K562 (cell line): ENCODE results near the gene C4orf54. TPM values are rescaled to one million over a fixed set of nuclear protein-coding genes. Genes with fewer than 3 reads are reported as not detected.

Source experiments
- ATAC-seq: fragments of 200-7000 bp; cut with Tn5 transposase; 3 replicates; pipeline ENCODE4 v1.9.1; 2020; ENCODE audit warnings: moderate library complexity
- BruUV-seq: library from RNA; stranded (reverse); fragments of 400-500 nt; replicated peaks from 2 replicates; lab custom pipeline; 2021; lab: Mats Ljungman, UMichigan
- CTCF ChIA-PET: fragments of 300-600 bp; formaldehyde crosslinking; extraction: SDS; loops from one replicate; lab custom pipeline; 2021; ENCODE audit warnings: low intra/inter-chr PET ratio; lab: Yijun Ruan, JAX
- POLR2A ChIA-PET: fragments of 300-600, 350-650 bp; sonication (Branson Sonifier 250); formaldehyde crosslinking; extraction: SDS; loops from one replicate; lab custom pipeline; 2021; ENCODE audit warnings: antibody characterized with exemption, inconsistent platforms; lab: Yijun Ruan, JAX
- DNase-seq, 4 experiments: peaks; one replicate each; pipeline versions ENCODE4 v3.0.0 to v3.0.0-alpha.2; 2011 to 2018; ENCODE audit warnings: low spot score in 3 of 4, mixed read lengths in 3 of 4; ENCODE audit errors: extremely low read depth in 1 of 4
- FAIRE-seq: peaks from 2 replicates; lab custom pipeline; 2011; peaks lifted over from hg19 to GRCh38; lab: Jason Lieb, UNC
- H2AFZ ChIP-seq: 2 replicates; pipeline ENCODE4 v1.6.0; 2011; ENCODE audit warnings: low read depth, low read length, control low read depth, inconsistent platforms
- H3K27ac ChIP-seq: fragments of 200-600 bp; 3 replicates; pipeline ENCODE4 v1.8.0; 2011; ENCODE audit warnings: low read depth, mild to moderate bottlenecking, control low read depth, inconsistent platforms, low read length, moderate library complexity, mixed read lengths; ENCODE audit errors: extremely low read depth
- H3K27me3 ChIP-seq, 2 experiments: fragments of 300-600 bp in 1 of 2; 2 replicates in 1 of 2; 3 replicates in 1 of 2; pipeline versions ENCODE4 v1.6.0 to v1.8.0; 2011; ENCODE audit warnings: inconsistent platforms in 2 of 2, low read length in 2 of 2, mild to moderate bottlenecking in 1 of 2, mixed read lengths in 1 of 2, moderate library complexity in 1 of 2; ENCODE audit not compliant: control insufficient read depth in 2 of 2, insufficient read depth in 2 of 2
- H3K36me3 ChIP-seq: fragments of 300-600 bp; 3 replicates; pipeline ENCODE4 v1.8.0; 2011; ENCODE audit warnings: mild to moderate bottlenecking, low read length, inconsistent platforms; ENCODE audit not compliant: control insufficient read depth, insufficient read depth
- H3K4me1 ChIP-seq, 2 experiments: fragments of 200-600 bp in 1 of 2; replicated peaks in 1 of 2; 2 replicates in 1 of 2; 3 replicates in 1 of 2; pipeline versions ENCODE4 v1.5.1 to v1.8.0; 2011; ENCODE audit warnings: inconsistent platforms in 2 of 2, low read length in 2 of 2, mild to moderate bottlenecking in 1 of 2, mixed read lengths in 1 of 2, moderate library complexity in 1 of 2; ENCODE audit not compliant: control insufficient read depth in 2 of 2, insufficient read depth in 2 of 2
- H3K4me2 ChIP-seq: 2 replicates; pipeline ENCODE4 v1.6.1; 2011; ENCODE audit warnings: low read length, control low read depth, inconsistent platforms, mixed read lengths; ENCODE audit not compliant: insufficient read depth
- H3K4me3 ChIP-seq: fragments of 200-600 bp; sonication (generic), shearing (Covaris generic); 2 replicates; pipeline ENCODE4 v1.5.1; 2016; ENCODE audit warnings: control low read depth, inconsistent platforms
- H3K79me2 ChIP-seq: fragments of 200-600 bp; 3 replicates; pipeline ENCODE4 v1.8.0; 2011; ENCODE audit warnings: low read length, inconsistent platforms; ENCODE audit not compliant: control insufficient read depth, insufficient read depth
- H3K9ac ChIP-seq, 2 experiments: 2 replicates each; pipeline versions ENCODE4 v1.6.0 to v1.6.1; 2011; ENCODE audit warnings: low read depth in 2 of 2, low read length in 2 of 2, control low read depth in 1 of 2, inconsistent platforms in 1 of 2, mild to moderate bottlenecking in 1 of 2, mixed read lengths in 1 of 2; ENCODE audit not compliant: insufficient read depth in 1 of 2
- H3K9me1 ChIP-seq: one replicate; pipeline ENCODE4 v1.6.0; 2011; ENCODE audit warnings: inconsistent platforms, mild to moderate bottlenecking, low read length, moderate library complexity; ENCODE audit not compliant: control insufficient read depth, insufficient read depth
- H3K9me3 ChIP-seq: replicated peaks from 2 replicates; pipeline ENCODE4 v1.5.1; 2011; ENCODE audit warnings: low read depth, low read length, inconsistent platforms; ENCODE audit not compliant: control insufficient read depth, insufficient read depth
- H4K20me1 ChIP-seq: replicated peaks from 2 replicates; pipeline ENCODE4 v1.6.1; 2011; ENCODE audit warnings: low read length, inconsistent platforms, mixed read lengths; ENCODE audit not compliant: control insufficient read depth, insufficient read depth
- BACH1 ChIP-seq: fragments of 200-800 bp; sonication (Bioruptor generic); IDR thresholded peaks from 2 replicates; pipeline ENCODE4 v1.6.1; 2016; ENCODE audit warnings: missing genetic modification characterization, missing compliant biosample characterization
- C11orf30 ChIP-seq: fragments of 450-650 bp; IDR thresholded peaks from 2 replicates; pipeline ENCODE4 v1.6.1; 2016; ENCODE audit warnings: low read depth, mild to moderate bottlenecking
- CBFA2T3 ChIP-seq: fragments of 450-650 bp; IDR thresholded peaks from 2 replicates; pipeline ENCODE4 v1.6.1; 2017
- MAFF ChIP-seq: IDR thresholded peaks from 2 replicates; pipeline ENCODE4 v1.6.1; 2012; ENCODE audit warnings: low read length, improper control_type of control experiment
- MAFG ChIP-seq: fragments of 450-650 bp; conservative IDR thresholded peaks from 2 replicates; pipeline ENCODE4 v1.6.1; 2016; ENCODE audit warnings: missing genetic modification characterization, missing compliant biosample characterization
- MAFK ChIP-seq: IDR thresholded peaks from 2 replicates; pipeline ENCODE4 v1.6.1; 2011; ENCODE audit warnings: low read length, improper control_type of control experiment
- NFE2 ChIP-seq: IDR thresholded peaks from 2 replicates; pipeline ENCODE4 v1.6.1; 2014; ENCODE audit warnings: antibody characterized with exemption, low read depth
- NFE2L1 ChIP-seq: fragments of 450-650 bp; IDR thresholded peaks from 2 replicates; pipeline ENCODE4 v1.6.1; 2016; ENCODE audit warnings: missing genetic modification characterization, low read depth, mild to moderate bottlenecking, missing compliant biosample characterization, moderate library complexity, borderline replicate concordance
- ZNF316 ChIP-seq: fragments of 450-650 bp; IDR thresholded peaks from 2 replicates; pipeline ENCODE4 v1.6.1; 2016
- WGBS: fragments of 100-300 bp; shearing (Covaris generic); methylation state at CpG from one replicate; pipeline ENCODE4 v1.1.6; 2016; ENCODE audit warnings: low coverage, mixed read lengths; ENCODE audit not compliant: insufficient coverage; ENCODE audit errors: missing lambda C conversion rate; 5-methylcytosine and 5-hydroxymethylcytosine counted together
- in situ Hi-C: fragments of 300-500 bp; cut with MboI; formaldehyde crosslinking; loops from 4 replicates; pipeline ENCODE4 v1.15.0; 2018; ENCODE audit warnings: inconsistent platforms, mixed read lengths
- intact Hi-C: fragments of 100-400 bp; cut with micrococcal nuclease; formaldehyde crosslinking; loops from 2 replicates; pipeline ENCODE4 v1.14.2; 2022
- polyA plus RNA-seq, 8 experiments: library from polyadenylated mRNA; depleted of rRNA in 4 of 8; stranded (reverse) in 5 of 8; unstranded in 3 of 8; fragments of >200 nt; fragmentation: Nextera tagmentation in 2 of 8; fragmentation: Illumina TruSeq in 1 of 8; extraction: Ambion mirVana in 2 of 8; extraction: Trizol in 1 of 8; gene quantifications; 2 replicates each; pipeline versions ENCODE4 v1.2.1 to v1.2.3, GENCODE V29; 2011 to 2014; ENCODE audit warnings: inconsistent platforms in 1 of 8, missing spikeins in 1 of 8
- total RNA-seq, 7 experiments: library from RNA; depleted of rRNA in 6 of 7; stranded (reverse); fragments of >200 nt in 6 of 7; fragmentation: Illumina TruSeq in 2 of 7; extraction: Trizol in 2 of 7; gene quantifications; 2 replicates each; pipeline versions ENCODE4 v1.2.1 to v1.2.3, GENCODE V29; 2011 to 2021; ENCODE audit warnings: low replicate concordance in 1 of 7
- TF ChIP-seq, protein P1 (sequence below): IDR thresholded peaks from 3 replicates; pipeline ENCODE4 v1.6.1; 2011; ENCODE audit warnings: borderline replicate concordance, mild to moderate bottlenecking, moderate library complexity; ENCODE audit not compliant: insufficient read length; ENCODE audit errors: extremely low read depth
- TF ChIP-seq, protein P2 (sequence below), 2 experiments: fragments of 450-650 bp in 1 of 2; sonication (generic) in 1 of 2; formaldehyde crosslinking; conservative IDR thresholded peaks; 2 replicates each; pipeline versions ENCODE4 v1.4.0 to v1.8.1; 2020 to 2022; ENCODE audit warnings: mild to moderate bottlenecking in 1 of 2, missing genetic modification reagents in 1 of 2
- TF ChIP-seq, protein P3 (sequence below): fragments of 250-450 bp; sonication (Bioruptor Pico); IDR thresholded peaks from 2 replicates; pipeline ENCODE4 v1.5.0; 2020; ENCODE audit warnings: mild to moderate bottlenecking

C4orf54 gene
- total and polyA plus RNA-seq, 9 of the 15 experiments (the other 6 are each of a cell fraction or from before 2014, with no cell fraction given): not detected

DNA sequence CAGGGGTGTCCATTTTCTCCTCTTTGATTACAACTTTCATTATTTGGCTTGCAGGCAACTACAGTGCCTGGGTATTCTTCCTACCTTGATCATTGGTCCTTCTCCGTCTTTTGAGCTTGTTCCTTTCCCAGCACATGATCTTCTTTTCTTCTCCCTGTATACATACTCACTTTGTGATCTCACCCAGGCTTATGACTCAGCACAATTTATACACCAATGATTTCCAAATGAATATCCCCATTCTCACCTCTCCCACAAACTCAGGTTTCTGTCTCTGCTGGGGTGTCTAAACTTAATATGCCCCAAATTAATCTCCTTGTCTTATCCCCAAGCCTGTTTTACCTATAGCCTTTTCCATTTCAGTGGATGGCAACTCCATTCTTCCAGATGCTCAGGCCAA lies 19.5 kb upstream of the C4orf54 start:
- in situ Hi-C loops: no loop called here

More for the DNA sequence above, 19.5 kb upstream of the C4orf54 start:
- 0% methylated on average over 1 of the region's 1 CpG for WGBS
- ChIA-PET CTCF (no interaction called here), POLR2A (no interaction called here)
- Histone ChIP-seq H3K4me3 (no peak overlapping the region), H4K20me1 (no peaks in the 10 kb centered on the region), H3K9ac (no peak overlapping the region), H3K9me3 (no peaks in the 10 kb centered on the region), H2AFZ (no peak overlapping the region), H3K27ac (no peak overlapping the region), H3K4me2 (no peak overlapping the region), H3K36me3 (no peaks in the 10 kb centered on the region), H3K4me1 (no peaks in the 10 kb centered on the region; a peak in 1 of 5 replicates), H3K9me1 (no peaks in the 10 kb centered on the region), H3K79me2 (no peaks in the 10 kb centered on the region), H3K27me3 (no peaks in the 10 kb centered on the region)
- intact Hi-C loops: no loop called here
- DNase-seq (no peak), ATAC-seq (no peak), FAIRE-seq (no peak)
- TF ChIP-seq BACH1 (tag) (peak; percentile 43; the same call in 1 of the 2 replicates), ZNF316 (peak; percentile 91), C11orf30 (peak; percentile 85), MAFK (peak; percentile 56; the same call in 1 of the 2 replicates), MAFF (peak; percentile 65; the same call in 1 of the 2 replicates), NFE2L1 (tag) (peak; percentile 78), CBFA2T3 (no peak), MAFG (tag) (peak; percentile 92), NFE2 (peak; percentile 82)
- TF ChIP-seq, protein P1, sequence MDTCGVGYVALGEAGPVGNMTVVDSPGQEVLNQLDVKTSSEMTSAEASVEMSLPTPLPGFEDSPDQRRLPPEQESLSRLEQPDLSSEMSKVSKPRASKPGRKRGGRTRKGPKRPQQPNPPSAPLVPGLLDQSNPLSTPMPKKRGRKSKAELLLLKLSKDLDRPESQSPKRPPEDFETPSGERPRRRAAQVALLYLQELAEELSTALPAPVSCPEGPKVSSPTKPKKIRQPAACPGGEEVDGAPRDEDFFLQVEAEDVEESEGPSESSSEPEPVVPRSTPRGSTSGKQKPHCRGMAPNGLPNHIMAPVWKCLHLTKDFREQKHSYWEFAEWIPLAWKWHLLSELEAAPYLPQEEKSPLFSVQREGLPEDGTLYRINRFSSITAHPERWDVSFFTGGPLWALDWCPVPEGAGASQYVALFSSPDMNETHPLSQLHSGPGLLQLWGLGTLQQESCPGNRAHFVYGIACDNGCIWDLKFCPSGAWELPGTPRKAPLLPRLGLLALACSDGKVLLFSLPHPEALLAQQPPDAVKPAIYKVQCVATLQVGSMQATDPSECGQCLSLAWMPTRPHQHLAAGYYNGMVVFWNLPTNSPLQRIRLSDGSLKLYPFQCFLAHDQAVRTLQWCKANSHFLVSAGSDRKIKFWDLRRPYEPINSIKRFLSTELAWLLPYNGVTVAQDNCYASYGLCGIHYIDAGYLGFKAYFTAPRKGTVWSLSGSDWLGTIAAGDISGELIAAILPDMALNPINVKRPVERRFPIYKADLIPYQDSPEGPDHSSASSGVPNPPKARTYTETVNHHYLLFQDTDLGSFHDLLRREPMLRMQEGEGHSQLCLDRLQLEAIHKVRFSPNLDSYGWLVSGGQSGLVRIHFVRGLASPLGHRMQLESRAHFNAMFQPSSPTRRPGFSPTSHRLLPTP: no peak
- TF ChIP-seq, protein P2, sequence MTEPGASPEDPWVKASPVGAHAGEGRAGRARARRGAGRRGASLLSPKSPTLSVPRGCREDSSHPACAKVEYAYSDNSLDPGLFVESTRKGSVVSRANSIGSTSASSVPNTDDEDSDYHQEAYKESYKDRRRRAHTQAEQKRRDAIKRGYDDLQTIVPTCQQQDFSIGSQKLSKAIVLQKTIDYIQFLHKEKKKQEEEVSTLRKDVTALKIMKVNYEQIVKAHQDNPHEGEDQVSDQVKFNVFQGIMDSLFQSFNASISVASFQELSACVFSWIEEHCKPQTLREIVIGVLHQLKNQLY (CRISPR knock-in tag; conservative IDR thresholded peaks at IDR 0.05): no peak
- TF ChIP-seq, protein P3, sequence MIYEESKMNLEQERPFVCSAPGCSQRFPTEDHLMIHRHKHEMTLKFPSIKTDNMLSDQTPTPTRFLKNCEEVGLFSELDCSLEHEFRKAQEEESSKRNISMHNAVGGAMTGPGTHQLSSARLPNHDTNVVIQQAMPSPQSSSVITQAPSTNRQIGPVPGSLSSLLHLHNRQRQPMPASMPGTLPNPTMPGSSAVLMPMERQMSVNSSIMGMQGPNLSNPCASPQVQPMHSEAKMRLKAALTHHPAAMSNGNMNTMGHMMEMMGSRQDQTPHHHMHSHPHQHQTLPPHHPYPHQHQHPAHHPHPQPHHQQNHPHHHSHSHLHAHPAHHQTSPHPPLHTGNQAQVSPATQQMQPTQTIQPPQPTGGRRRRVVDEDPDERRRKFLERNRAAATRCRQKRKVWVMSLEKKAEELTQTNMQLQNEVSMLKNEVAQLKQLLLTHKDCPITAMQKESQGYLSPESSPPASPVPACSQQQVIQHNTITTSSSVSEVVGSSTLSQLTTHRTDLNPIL: no peak
- BruUV-seq: no TSS peak
